Breast epithelium (tissue), 3 donors: ENCODE results near the gene PKHD1.

Experiments
- CTCF ChIP-seq, 3 donors: fragments of 450-650 bp; IDR thresholded peaks; one replicate each; pipeline ENCODE4 v1.5.1; 2016 to 2017; ENCODE audit warnings: antibody characterized with exemption in 3 of 3, mild to moderate bottlenecking in 3 of 3, moderate library complexity in 3 of 3
- POLR2A ChIP-seq: fragments of 450-650 bp; IDR thresholded peaks from one replicate; pipeline ENCODE4 v1.6.1; 2016; ENCODE audit warnings: antibody characterized with exemption, mild to moderate bottlenecking, moderate library complexity

GRCh38 chr6:51594981-51595380 lies 492.4 kb downstream of the PKHD1 start:
- TF ChIP-seq CTCF (IDR thresholded peaks at IDR 0.05) = no peak
- TF ChIP-seq POLR2A = no peak
